HepG2 (cell line): ENCODE data around the gene CCDC57.

Experiments
- CREM ChIP-seq, 2 experiments: sonication (generic) in 1 of 2; formaldehyde crosslinking in 1 of 2; IDR thresholded peaks; 2 replicates each; pipeline versions ENCODE4 v1.4.0 to v1.6.1; 2016 to 2020; ENCODE audit warnings: antibody characterized with exemption in 1 of 2, mild to moderate bottlenecking in 1 of 2, missing genetic modification reagents in 1 of 2
- NPAS2 ChIP-seq: sonication (generic); formaldehyde crosslinking; IDR thresholded peaks from 2 replicates; pipeline ENCODE4 v1.8.0; 2022; ENCODE audit warnings: mild to moderate bottlenecking, missing genetic modification reagents, borderline replicate concordance
- POLR2AphosphoS5 ChIP-seq: IDR thresholded peaks from 2 replicates; pipeline ENCODE4 v1.6.1; 2012; ENCODE audit warnings: low read depth, low read length
- SMC3 ChIP-seq: IDR thresholded peaks from 2 replicates; pipeline ENCODE4 v1.6.1; 2011; ENCODE audit warnings: low read length, improper control_type of control experiment
- ZKSCAN5 ChIP-seq: sonication (generic); formaldehyde crosslinking; IDR thresholded peaks from 2 replicates; pipeline ENCODE4 v1.5.1; 2020; ENCODE audit warnings: mild to moderate bottlenecking, missing genetic modification reagents
- ZNF124 ChIP-seq: sonication (generic); formaldehyde crosslinking; IDR thresholded peaks from 2 replicates; pipeline ENCODE4 v1.4.0; 2020; ENCODE audit warnings: missing genetic modification reagents
- ZNF577 ChIP-seq: sonication (generic); formaldehyde crosslinking; IDR thresholded peaks from 2 replicates; pipeline ENCODE4 v1.4.0; 2020; ENCODE audit warnings: mild to moderate bottlenecking, low read depth, missing genetic modification reagents, borderline replicate concordance
- TF ChIP-seq, protein P1 (sequence below): sonication (generic); formaldehyde crosslinking; IDR thresholded peaks from 2 replicates; pipeline ENCODE4 v1.5.0; 2020; ENCODE audit warnings: mild to moderate bottlenecking, missing genetic modification reagents, moderate library complexity
- TF ChIP-seq, protein P2 (sequence below): IDR thresholded peaks from 2 replicates; pipeline ENCODE4 v1.6.1; 2016
- TF ChIP-seq, protein P3 (sequence below): sonication (generic); formaldehyde crosslinking; IDR thresholded peaks from 2 replicates; pipeline ENCODE4 v1.8.0; 2022; ENCODE audit warnings: missing genetic modification reagents, mild to moderate bottlenecking, inconsistent platforms, borderline replicate concordance
- TF ChIP-seq, protein P4 (sequence below), 2 experiments: sonication (generic) in 1 of 2; formaldehyde crosslinking in 1 of 2; IDR thresholded peaks; 2 replicates each; pipeline versions ENCODE4 v1.5.1 to v1.6.1; 2011 to 2020; ENCODE audit warnings: borderline replicate concordance in 1 of 2, low read depth in 1 of 2, low read length in 1 of 2, mild to moderate bottlenecking in 1 of 2, missing genetic modification reagents in 1 of 2, moderate library complexity in 1 of 2

DNA sequence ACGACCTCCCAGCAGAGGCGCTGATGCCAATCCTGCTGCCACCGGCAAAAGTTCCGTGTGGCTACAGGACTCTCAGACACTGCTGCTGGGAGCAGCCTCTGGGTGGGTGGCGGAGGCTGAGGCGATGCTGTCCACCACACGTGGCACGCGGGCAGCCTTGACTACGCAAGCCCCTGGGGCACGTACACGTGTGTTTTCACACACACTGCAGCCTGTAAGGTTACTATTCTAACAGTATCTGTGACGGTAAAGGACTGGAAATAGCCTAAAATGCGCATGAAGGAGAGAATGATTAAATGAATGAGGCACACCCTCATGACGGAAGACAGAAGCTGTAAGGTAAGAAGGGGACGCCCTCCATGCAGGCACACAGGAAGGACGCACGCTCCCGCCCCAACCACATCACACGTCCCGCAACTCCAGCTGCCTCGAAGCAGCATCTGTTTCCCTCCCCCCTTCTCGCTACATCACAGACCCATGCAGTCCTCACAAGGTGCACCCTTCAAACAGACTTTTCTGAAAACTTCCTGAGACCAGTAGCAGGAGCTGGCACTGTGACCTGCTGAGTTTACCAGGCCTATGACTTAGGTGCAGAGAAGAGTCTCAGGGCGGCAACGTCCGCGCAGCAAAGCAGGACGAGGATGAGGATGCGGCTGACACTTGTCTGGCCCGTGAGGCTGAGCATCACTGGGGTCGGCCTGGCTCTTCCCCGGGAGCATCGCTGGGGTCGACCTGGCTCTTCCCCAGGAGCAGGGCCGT, 85.9 kb downstream of the CCDC57 start:
- TF ChIP-seq, protein P1, sequence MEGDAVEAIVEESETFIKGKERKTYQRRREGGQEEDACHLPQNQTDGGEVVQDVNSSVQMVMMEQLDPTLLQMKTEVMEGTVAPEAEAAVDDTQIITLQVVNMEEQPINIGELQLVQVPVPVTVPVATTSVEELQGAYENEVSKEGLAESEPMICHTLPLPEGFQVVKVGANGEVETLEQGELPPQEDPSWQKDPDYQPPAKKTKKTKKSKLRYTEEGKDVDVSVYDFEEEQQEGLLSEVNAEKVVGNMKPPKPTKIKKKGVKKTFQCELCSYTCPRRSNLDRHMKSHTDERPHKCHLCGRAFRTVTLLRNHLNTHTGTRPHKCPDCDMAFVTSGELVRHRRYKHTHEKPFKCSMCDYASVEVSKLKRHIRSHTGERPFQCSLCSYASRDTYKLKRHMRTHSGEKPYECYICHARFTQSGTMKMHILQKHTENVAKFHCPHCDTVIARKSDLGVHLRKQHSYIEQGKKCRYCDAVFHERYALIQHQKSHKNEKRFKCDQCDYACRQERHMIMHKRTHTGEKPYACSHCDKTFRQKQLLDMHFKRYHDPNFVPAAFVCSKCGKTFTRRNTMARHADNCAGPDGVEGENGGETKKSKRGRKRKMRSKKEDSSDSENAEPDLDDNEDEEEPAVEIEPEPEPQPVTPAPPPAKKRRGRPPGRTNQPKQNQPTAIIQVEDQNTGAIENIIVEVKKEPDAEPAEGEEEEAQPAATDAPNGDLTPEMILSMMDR (CRISPR knock-in tag) = no peak
- TF ChIP-seq SMC3 (no peak), NPAS2 (CRISPR knock-in tag) (no peak), ZNF577 (CRISPR knock-in tag) (no peak), ZKSCAN5 (no peak), ZNF124 (CRISPR knock-in tag) (no peak), CREM (IDR thresholded peaks at IDR 0.05) (no peak), CREM (CRISPR knock-in tag; IDR thresholded peaks at IDR 0.05) (no peak), POLR2AphosphoS5 (no peak)
- TF ChIP-seq, protein P2, sequence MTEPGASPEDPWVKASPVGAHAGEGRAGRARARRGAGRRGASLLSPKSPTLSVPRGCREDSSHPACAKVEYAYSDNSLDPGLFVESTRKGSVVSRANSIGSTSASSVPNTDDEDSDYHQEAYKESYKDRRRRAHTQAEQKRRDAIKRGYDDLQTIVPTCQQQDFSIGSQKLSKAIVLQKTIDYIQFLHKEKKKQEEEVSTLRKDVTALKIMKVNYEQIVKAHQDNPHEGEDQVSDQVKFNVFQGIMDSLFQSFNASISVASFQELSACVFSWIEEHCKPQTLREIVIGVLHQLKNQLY (CRISPR knock-in tag) = no peak
- TF ChIP-seq, protein P3, sequence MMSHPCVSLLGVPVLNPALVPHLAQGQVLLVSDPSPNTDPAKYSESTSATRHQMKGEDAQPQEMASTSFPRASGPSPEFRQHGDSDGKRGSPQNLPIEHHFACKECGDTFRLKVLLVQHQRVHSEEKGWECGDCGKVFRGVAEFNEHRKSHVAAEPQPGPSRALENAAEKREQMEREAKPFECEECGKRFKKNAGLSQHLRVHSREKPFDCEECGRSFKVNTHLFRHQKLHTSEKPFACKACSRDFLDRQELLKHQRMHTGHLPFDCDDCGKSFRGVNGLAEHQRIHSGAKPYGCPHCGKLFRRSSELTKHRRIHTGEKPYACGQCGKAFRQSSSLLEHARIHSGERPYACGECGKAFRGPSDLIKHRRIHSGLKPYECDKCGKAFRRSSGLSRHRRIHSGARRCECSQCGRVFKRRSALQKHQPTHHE (CRISPR knock-in tag) = no peak
- TF ChIP-seq, protein P4, sequence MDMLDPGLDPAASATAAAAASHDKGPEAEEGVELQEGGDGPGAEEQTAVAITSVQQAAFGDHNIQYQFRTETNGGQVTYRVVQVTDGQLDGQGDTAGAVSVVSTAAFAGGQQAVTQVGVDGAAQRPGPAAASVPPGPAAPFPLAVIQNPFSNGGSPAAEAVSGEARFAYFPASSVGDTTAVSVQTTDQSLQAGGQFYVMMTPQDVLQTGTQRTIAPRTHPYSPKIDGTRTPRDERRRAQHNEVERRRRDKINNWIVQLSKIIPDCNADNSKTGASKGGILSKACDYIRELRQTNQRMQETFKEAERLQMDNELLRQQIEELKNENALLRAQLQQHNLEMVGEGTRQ (IDR thresholded peaks at IDR 0.05; ENCODE audit: low read depth, low read length) = no peak
- TF ChIP-seq, protein P4 (CRISPR knock-in tag; IDR thresholded peaks at IDR 0.05; ENCODE audit: borderline replicate concordance) = no peak
